Measurements from ENCODE around the gene GLUD1.

The GLUD1 gene

DNA sequence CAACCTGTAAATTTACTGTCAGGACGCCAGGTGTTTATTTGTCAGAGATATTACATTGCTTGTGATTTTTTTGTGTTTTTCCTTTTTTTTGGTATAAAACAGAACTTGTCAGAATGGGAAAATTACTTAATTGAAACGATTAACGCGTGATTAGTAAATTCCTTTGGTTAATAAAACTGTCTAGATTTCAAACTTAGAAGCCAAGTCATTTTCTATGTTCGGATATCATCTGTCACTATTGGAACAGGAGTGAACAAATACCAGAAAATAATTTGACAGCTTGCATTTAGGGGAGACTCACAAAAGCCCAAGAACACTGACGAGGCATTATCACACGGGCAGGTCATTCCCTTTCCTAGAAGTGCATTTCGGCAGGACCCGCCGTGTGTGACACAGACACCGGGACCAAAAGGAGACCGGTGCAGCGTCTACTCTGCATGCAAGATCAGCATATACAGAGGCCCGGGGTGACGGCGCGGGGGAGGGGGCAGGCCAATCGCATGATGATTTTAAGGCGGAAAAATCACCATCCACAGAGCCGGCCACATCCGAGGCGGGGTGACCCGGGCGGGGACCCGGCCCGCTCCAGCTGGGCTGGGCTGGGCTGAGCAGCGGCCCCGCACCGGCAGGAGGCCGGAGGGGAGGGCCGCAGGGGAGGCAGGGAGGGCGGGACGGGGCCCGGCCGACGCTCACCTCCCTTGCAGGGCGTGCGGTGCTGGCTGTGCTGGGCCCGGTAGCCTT lies 841 bp downstream of the GLUD1 start:
- TF ChIP-seq NFIC (IDR thresholded peaks at IDR 0.05) (no peak), RAD21 (IDR thresholded peaks at IDR 0.05; ENCODE audit: low read depth) (peak; percentile 2; the same call in 1 of the 2 replicates), CREB1 (IDR thresholded peaks at IDR 0.05; ENCODE audit: low read depth) (no peak)

DNA sequence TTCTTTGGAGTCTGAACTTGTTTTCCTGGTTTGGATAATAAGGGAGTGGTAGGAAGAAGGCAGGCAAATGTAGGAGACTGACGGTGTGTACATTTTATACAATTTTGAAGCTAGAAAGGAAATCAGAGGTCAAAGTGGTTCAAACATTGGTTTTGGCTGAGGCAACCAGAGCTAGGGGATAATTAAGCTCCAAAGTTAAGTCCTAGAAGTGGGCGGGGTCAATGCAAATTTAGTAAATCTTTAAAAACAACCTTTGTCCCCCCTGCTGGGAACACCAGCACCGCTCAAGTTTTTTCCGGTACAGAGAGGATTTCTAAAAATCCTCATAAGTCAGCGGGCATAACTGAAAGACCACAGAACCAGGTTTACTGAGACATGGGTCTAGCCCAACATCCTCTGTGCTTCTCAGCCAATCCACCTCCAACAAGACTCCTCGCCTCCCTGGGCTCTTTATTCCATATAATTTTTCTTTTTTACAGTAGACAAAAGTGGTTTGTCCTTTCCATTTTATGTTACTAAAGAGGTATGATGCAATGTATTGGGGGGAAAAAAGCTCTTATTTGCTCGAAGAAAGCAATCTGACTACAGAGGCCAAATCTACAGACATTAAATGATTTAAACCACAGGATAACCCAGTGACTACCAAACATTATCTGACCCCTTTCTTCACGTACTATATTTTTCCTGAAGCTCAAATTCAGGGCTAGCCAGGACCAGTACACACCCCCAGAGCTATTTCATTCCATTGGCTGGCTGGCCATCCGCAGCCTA lies 1.6 kb downstream of the GLUD1 start:
- TF ChIP-seq EGR1 (IDR thresholded peaks at IDR 0.05), result no peak
- TF ChIP-seq CEBPB (IDR thresholded peaks at IDR 0.05), result peak; percentile 61; the same call in 1 of the 2 replicates

DNA sequence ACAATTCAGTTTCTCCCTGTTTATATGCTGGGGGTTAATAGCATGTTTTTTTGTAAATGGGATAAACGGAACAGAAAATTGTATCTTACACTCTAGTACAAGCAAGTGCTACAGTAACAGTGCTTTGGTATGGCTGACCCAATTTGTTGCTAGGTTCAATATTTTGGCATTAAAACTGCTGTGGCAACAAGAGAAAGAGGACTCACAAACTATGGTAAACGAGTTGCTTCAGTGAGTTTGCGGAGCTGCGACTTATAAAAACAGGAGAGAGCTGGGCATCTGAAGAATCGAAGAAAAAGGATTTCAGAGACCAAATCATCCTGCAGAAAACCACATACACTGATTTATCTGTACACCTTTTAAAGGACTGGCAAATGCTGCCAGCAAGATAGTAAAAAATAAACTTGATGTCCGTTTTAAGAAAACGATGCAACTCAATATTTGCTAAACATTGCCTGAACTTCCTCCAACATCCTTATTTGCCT lies 2.2 kb downstream of the GLUD1 start:
- TF ChIP-seq CREB1 (IDR thresholded peaks at IDR 0.05; ENCODE audit: low read depth) (no peak), EP300 (IDR thresholded peaks at IDR 0.05; ENCODE audit: borderline replicate concordance) (no peak), NFIC (IDR thresholded peaks at IDR 0.05) (no peak), TEAD4 (IDR thresholded peaks at IDR 0.05) (no peak), TAF1 (IDR thresholded peaks at IDR 0.05; ENCODE audit: low read depth) (no peak), ZBTB7A (IDR thresholded peaks at IDR 0.05; ENCODE audit: low read depth) (no peak), RAD21 (IDR thresholded peaks at IDR 0.05; ENCODE audit: low read depth) (no peak), FOXM1 (IDR thresholded peaks at IDR 0.05; ENCODE audit: borderline replicate concordance, low read depth) (no peak), CEBPB (IDR thresholded peaks at IDR 0.05) (no peak), YY1 (IDR thresholded peaks at IDR 0.05; ENCODE audit: low read depth) (no peak), TCF12 (IDR thresholded peaks at IDR 0.05; ENCODE audit: low read depth) (no peak), EGR1 (IDR thresholded peaks at IDR 0.05) (no peak)
- TF ChIP-seq, protein P1, sequence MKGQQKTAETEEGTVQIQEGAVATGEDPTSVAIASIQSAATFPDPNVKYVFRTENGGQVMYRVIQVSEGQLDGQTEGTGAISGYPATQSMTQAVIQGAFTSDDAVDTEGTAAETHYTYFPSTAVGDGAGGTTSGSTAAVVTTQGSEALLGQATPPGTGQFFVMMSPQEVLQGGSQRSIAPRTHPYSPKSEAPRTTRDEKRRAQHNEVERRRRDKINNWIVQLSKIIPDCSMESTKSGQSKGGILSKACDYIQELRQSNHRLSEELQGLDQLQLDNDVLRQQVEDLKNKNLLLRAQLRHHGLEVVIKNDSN (IDR thresholded peaks at IDR 0.05), result no peak
- TF ChIP-seq, protein P2, sequence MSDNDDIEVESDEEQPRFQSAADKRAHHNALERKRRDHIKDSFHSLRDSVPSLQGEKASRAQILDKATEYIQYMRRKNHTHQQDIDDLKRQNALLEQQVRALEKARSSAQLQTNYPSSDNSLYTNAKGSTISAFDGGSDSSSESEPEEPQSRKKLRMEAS (IDR thresholded peaks at IDR 0.05), result no peak
- TF ChIP-seq, protein P3, sequence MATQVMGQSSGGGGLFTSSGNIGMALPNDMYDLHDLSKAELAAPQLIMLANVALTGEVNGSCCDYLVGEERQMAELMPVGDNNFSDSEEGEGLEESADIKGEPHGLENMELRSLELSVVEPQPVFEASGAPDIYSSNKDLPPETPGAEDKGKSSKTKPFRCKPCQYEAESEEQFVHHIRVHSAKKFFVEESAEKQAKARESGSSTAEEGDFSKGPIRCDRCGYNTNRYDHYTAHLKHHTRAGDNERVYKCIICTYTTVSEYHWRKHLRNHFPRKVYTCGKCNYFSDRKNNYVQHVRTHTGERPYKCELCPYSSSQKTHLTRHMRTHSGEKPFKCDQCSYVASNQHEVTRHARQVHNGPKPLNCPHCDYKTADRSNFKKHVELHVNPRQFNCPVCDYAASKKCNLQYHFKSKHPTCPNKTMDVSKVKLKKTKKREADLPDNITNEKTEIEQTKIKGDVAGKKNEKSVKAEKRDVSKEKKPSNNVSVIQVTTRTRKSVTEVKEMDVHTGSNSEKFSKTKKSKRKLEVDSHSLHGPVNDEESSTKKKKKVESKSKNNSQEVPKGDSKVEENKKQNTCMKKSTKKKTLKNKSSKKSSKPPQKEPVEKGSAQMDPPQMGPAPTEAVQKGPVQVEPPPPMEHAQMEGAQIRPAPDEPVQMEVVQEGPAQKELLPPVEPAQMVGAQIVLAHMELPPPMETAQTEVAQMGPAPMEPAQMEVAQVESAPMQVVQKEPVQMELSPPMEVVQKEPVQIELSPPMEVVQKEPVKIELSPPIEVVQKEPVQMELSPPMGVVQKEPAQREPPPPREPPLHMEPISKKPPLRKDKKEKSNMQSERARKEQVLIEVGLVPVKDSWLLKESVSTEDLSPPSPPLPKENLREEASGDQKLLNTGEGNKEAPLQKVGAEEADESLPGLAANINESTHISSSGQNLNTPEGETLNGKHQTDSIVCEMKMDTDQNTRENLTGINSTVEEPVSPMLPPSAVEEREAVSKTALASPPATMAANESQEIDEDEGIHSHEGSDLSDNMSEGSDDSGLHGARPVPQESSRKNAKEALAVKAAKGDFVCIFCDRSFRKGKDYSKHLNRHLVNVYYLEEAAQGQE (IDR thresholded peaks at IDR 0.05; ENCODE audit: low read depth), result no peak

DNA sequence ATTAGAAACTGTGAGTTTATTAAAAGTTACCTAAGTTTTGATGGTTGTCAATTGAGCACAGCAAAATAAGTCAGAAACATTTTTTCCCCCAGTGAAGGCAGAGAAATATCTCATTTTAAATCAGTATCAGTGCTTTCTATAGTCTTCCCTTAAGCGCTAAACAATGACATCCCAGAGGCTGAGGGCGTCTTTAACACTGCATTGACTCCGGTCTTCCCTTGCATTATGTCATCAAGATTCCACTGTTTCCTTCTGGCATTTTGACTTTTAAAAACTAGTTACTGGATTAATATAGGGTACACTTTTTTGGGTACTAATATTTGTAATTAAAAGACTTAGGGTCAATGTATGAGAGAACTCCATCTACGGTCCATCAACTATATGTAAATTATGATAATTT lies 3.9 kb downstream of the GLUD1 start:
- TF ChIP-seq ZBTB7A (IDR thresholded peaks at IDR 0.05; ENCODE audit: low read depth) (no peak), RAD21 (IDR thresholded peaks at IDR 0.05; ENCODE audit: low read depth) (no peak), YY1 (IDR thresholded peaks at IDR 0.05; ENCODE audit: low read depth) (no peak), TEAD4 (IDR thresholded peaks at IDR 0.05) (no peak), TAF1 (IDR thresholded peaks at IDR 0.05; ENCODE audit: low read depth) (no peak), NFIC (IDR thresholded peaks at IDR 0.05) (no peak), CREB1 (IDR thresholded peaks at IDR 0.05; ENCODE audit: low read depth) (no peak), FOXM1 (IDR thresholded peaks at IDR 0.05; ENCODE audit: borderline replicate concordance, low read depth) (no peak), EP300 (IDR thresholded peaks at IDR 0.05; ENCODE audit: borderline replicate concordance) (no peak), CEBPB (IDR thresholded peaks at IDR 0.05) (no peak), EGR1 (IDR thresholded peaks at IDR 0.05) (no peak), TCF12 (IDR thresholded peaks at IDR 0.05; ENCODE audit: low read depth) (no peak)
- TF ChIP-seq, protein P1 (IDR thresholded peaks at IDR 0.05), result no peak
- TF ChIP-seq, protein P2 (IDR thresholded peaks at IDR 0.05), result no peak
- TF ChIP-seq, protein P3 (IDR thresholded peaks at IDR 0.05; ENCODE audit: low read depth), result no peak

DNA sequence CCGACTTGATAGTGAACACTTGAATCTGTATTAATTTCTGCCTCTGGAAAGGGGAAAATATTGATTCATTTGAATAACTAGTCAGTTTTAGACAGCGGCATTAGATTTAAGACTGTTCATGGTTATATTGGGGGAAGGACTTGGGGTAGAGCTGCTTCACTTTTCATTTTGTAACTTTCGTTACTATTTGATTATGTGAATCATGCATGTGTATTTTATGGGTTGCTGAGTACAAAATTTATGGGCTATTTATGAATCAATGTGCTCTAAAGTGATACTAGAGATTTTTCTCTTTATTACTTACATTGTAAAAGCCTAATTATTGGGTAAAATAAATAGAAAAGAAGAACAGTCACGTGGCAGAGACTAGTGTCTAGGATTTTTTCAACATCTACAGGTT lies 4.9 kb downstream of the GLUD1 start:
- TF ChIP-seq, protein P2 (IDR thresholded peaks at IDR 0.05), result no peak
- TF ChIP-seq ZBTB7A (IDR thresholded peaks at IDR 0.05; ENCODE audit: low read depth) (no peak), TEAD4 (IDR thresholded peaks at IDR 0.05) (no peak), FOXM1 (IDR thresholded peaks at IDR 0.05; ENCODE audit: borderline replicate concordance, low read depth) (no peak)
- TF ChIP-seq, protein P1 (IDR thresholded peaks at IDR 0.05), result no peak

Data from Ishikawa (cell line).